Measurements from ENCODE around the gene SHISA6. TPM values are rescaled to one million over a fixed set of nuclear protein-coding genes. Genes with fewer than 3 reads are reported as not detected.

SHISA6 gene
- total RNA-seq, 1 donor from 2014 or later = 12.6 TPM

- H3K27me3 Mint-ChIP-seq (ENCODE audit: unreplicated experiment) = no peaks in the 10 kb centered on the region
- H3K4me1 Mint-ChIP-seq (ENCODE audit: low read depth, unreplicated experiment) = peaks cover 2% of the 10 kb centered on the region
- no peak for TF ChIP-seq CTCF (IDR thresholded peaks at IDR 0.05; ENCODE audit: partially characterized antibody, unreplicated experiment)
- DNase-seq = peak; percentile 98
- no peaks in the 10 kb centered on the region for H3K9me3 Mint-ChIP-seq (ENCODE audit: unreplicated experiment)
- no peak within 1 kb of the TSS for H3K27ac Mint-ChIP-seq (ENCODE audit: unreplicated experiment)
- peak within 1 kb of the TSS; percentile 73 for H3K4me3 Mint-ChIP-seq (ENCODE audit: unreplicated experiment)
- H3K36me3 Mint-ChIP-seq (ENCODE audit: unreplicated experiment) = no peaks in the 10 kb centered on the region
Measured at GRCh38 chr17:11598274-11599221, 357.5 kb downstream of the SHISA6 start, which contains the start of gene DNAH9. Gene DNAH9, plus strand, starts transcription at chr17:11598470. Its CDS starts 29 bp downstream, at chr17:11598499.

DNA sequence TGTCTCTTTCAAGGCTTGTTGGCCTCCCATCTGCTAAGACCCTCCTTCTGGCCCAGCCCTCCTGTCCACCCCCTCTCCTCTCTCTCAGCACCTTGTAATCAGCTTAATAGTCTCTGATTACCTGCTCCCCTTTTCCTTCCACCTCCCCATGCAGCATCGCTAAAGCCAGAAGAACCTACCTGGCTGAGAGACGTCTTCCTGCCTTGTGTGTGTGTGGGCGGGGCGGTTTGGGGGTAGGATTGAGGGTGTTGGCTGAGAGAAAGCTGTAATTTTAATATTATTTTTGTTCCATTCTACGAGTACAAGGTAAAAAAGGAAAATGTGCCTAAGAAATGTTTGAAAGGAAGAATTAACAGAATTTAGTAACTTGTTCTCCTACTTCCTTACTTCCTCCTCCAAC lies 360.6 kb downstream of the SHISA6 start:
- Mint-ChIP-seq H3K36me3 (ENCODE audit: unreplicated experiment) (no peaks in the 10 kb centered on the region), H3K27ac (ENCODE audit: unreplicated experiment) (no peak overlapping the region), H3K9me3 (ENCODE audit: unreplicated experiment) (no peaks in the 10 kb centered on the region), H3K4me3 (ENCODE audit: unreplicated experiment) (no peak overlapping the region), H3K4me1 (ENCODE audit: low read depth, unreplicated experiment) (peaks cover 2% of the 10 kb centered on the region), H3K27me3 (ENCODE audit: unreplicated experiment) (no peaks in the 10 kb centered on the region)
- DNase-seq = no peak
- TF ChIP-seq CTCF (IDR thresholded peaks at IDR 0.05; ENCODE audit: partially characterized antibody, unreplicated experiment) = no peak

GRCh38 chr17:11608396-11608795 lies 367.4 kb downstream of the SHISA6 start:
- Mint-ChIP-seq H3K9me3 (ENCODE audit: unreplicated experiment) (peaks cover 12% of the 10 kb centered on the region), H3K27ac (ENCODE audit: unreplicated experiment) (peak overlapping the region; percentile 13), H3K4me1 (ENCODE audit: low read depth, unreplicated experiment) (peaks cover 31% of the 10 kb centered on the region), H3K4me3 (ENCODE audit: unreplicated experiment) (no peak overlapping the region), H3K27me3 (ENCODE audit: unreplicated experiment) (peaks cover 5% of the 10 kb centered on the region), H3K36me3 (ENCODE audit: unreplicated experiment) (no peaks in the 10 kb centered on the region)
- no peak for TF ChIP-seq CTCF (IDR thresholded peaks at IDR 0.05; ENCODE audit: partially characterized antibody, unreplicated experiment)
- DNase-seq = no peak

DNA sequence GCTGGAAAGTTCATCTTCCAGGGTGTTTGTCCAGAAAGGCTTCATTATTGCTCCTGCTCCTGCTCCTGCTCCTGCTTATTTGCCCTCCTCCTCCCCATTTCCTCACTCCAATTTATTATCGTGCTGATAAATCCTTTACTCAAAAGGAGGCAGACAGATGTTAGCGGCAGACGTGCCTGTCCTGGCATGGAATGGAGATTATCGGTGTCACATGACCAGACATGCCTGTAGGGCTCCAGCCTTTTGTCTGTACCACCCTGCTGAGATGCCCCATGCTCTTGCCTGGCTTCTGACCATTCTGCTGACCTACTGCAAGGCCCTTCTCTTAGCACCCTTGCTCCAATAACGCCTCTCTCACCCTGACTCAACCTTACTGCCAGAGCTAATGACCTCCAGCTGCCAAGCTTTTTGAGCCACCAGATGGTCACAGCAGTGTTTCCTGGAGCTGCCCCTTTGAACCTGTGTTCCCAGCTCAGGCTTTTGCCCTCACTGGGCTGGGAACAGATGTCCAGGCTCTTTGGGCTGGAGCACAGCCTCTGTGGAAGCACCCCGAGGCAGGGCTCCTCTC lies 370.1 kb downstream of the SHISA6 start:
- H3K27ac Mint-ChIP-seq (ENCODE audit: unreplicated experiment) = peak overlapping the region; percentile 92
- no peak for TF ChIP-seq CTCF (IDR thresholded peaks at IDR 0.05; ENCODE audit: partially characterized antibody, unreplicated experiment)
- peaks cover 12% of the 10 kb centered on the region for H3K9me3 Mint-ChIP-seq (ENCODE audit: unreplicated experiment)
- peaks cover 31% of the 10 kb centered on the region for H3K4me1 Mint-ChIP-seq (ENCODE audit: low read depth, unreplicated experiment)
- peak; percentile 29 for DNase-seq
- peaks cover 5% of the 10 kb centered on the region for H3K27me3 Mint-ChIP-seq (ENCODE audit: unreplicated experiment)
- peaks cover 5% of the 10 kb centered on the region for H3K36me3 Mint-ChIP-seq (ENCODE audit: unreplicated experiment)
- peak overlapping the region; percentile 20 for H3K4me3 Mint-ChIP-seq (ENCODE audit: unreplicated experiment)

GRCh38 chr17:11612956-11613355 lies 371.9 kb downstream of the SHISA6 start:
- no peak for TF ChIP-seq CTCF (IDR thresholded peaks at IDR 0.05; ENCODE audit: partially characterized antibody, unreplicated experiment)
- Mint-ChIP-seq H3K27ac (ENCODE audit: unreplicated experiment) (peak overlapping the region; percentile 3), H3K4me3 (ENCODE audit: unreplicated experiment) (no peak overlapping the region), H3K27me3 (ENCODE audit: unreplicated experiment) (peaks cover 5% of the 10 kb centered on the region), H3K4me1 (ENCODE audit: low read depth, unreplicated experiment) (peaks cover 31% of the 10 kb centered on the region), H3K36me3 (ENCODE audit: unreplicated experiment) (peaks cover 5% of the 10 kb centered on the region), H3K9me3 (ENCODE audit: unreplicated experiment) (peaks cover 12% of the 10 kb centered on the region)
- no peak for DNase-seq
